Stromal cell of bone marrow (primary cell): Measurements from ENCODE around the gene HEXIM2.
A peak's percentile ranks its signal among the peaks of the same experiment; 100 is the strongest.

ENCODE experiments used
- DNase-seq: peaks from one replicate; pipeline ENCODE4 v3.0.0-alpha.2; 2012; ENCODE audit warnings: low read depth

HEXIM2 gene

DNA sequence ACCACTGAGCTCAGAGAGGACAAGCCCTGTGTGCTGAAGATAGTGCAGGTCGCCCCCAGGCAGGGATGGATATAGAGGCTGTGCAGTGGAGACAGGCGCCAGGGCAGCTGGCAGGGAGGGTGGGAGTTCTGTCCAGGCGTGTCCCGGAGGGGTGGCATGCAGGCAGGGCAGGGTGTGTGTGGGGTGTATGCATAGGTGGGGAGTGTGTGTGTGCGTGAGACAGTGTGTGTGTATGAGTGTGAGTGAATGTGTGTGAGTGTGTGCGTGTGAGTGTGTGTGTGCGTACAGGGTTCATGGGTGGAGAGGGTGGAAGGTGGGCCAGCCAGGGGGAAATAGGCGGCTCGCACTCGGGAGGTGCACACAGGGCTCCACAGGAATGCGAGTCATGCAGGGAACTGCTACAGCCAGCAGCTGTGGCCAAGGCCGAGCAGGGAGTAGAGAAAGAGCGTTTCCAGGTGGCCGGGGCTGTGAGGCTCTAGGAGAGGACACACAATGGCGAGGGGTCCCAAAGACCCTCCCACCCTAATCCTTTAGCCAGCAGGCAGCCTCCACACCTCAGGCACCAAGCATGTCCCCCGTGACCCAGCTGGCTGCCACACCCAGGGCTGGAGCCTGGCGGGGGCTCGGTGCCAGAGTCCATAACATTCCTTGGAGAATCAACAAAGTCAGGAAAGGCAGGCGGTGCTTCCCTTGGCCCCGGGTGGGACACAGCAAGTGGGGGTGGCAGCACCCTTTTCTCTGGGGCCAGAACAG is 34.0 kb upstream of the HEXIM2 start:
- no peak for DNase-seq

DNA sequence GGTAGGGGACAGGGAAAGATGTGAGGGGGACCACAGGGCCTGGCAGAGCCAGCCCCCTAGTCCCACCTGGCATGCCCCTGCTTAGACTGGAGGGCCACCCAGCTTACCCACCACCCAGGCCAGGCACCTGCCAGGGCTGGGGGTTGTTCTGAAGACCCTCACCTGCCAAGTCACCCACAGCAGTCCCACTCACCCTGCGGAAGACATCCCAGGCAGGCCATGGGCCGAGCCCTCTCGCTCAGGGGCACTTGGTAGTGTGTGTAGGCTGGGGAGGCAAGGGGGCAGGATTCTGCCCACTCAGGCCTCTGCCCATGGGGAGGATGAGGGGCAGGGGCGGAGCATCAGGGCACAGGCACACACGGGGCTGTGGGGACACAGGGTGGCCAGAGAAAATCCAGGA is 33.3 kb upstream of the HEXIM2 start:
- no peak for DNase-seq

DNA sequence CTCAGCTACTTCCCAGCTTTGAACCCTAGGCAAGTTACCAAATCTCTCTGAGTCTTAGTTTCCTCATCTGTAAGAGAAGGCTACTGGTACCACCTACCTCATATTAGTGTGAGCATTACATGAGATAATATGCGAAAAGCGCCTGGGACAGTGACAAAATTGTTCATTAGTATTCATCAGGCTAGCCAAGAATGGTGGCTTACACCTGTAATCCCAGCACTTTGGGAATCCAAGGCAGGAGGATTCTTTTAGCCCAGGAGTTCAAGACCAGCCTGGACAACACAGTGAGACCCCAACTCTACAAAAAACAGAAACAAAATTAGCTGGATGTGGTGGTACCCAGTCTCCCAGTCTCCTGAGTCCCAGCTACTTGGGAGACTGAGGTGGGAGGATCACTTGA is 32.7 kb upstream of the HEXIM2 start:
- no peak for DNase-seq

DNA sequence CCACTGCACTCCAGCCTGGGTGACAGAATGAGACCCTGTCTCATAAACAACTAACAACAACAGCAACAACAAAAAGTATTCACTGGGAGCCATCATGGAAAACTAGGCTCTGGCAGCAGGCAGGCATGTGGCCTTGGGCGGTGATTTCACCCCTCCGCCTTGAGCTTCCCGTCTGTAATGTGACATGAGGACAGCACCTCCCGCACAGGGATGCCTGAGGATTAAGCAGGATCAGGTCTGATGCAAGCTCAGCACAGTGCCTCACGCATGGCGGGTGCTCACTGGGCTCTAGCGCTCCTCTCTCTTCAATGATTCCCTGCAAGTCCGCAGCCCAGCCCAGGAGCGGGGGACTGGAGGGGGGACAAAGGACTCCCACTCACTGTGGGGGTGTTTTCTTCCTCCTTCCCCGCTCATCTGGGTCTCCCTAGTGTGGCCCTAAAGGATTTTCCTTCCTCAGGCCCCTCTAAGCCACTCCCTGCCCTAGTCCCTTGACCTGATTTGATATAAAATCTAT is 32.2 kb upstream of the HEXIM2 start:
- DNase-seq: no peak

DNA sequence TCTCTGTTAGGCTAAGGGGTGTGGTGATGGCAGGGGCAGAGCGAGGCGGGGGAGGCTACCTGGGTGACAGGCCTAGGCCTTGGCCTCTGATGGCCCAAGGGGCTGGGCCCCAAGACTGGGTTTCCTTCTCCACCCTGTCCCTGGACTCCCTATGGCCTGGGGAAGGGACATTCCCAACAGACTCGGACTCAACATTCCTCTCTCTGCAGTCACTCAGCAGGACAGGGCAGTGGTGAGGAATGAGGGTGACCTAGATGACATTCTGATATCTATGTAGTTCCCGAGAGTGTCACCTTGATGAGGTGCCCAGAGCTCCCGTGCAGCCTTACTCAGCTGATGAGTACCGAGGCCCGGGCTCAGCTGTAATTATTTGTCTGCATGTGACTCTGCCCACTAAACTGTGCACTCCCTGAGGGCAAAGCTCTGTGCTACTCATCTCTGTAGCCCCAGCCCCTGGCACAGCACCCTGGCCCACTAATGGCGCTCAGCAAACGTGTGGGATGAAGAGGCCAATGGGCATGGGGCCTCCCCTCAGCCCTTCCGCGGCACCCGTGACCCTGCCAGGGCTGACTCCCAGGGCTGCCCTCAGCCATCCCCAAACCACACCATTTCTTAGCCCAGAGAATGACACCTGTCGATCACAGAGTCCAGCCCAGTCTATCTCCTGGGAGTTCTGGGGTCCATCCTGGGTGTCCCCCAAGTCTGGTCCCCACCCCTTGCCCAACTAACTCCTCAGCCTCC is 31.6 kb upstream of the HEXIM2 start:
- DNase-seq: no peak

DNA sequence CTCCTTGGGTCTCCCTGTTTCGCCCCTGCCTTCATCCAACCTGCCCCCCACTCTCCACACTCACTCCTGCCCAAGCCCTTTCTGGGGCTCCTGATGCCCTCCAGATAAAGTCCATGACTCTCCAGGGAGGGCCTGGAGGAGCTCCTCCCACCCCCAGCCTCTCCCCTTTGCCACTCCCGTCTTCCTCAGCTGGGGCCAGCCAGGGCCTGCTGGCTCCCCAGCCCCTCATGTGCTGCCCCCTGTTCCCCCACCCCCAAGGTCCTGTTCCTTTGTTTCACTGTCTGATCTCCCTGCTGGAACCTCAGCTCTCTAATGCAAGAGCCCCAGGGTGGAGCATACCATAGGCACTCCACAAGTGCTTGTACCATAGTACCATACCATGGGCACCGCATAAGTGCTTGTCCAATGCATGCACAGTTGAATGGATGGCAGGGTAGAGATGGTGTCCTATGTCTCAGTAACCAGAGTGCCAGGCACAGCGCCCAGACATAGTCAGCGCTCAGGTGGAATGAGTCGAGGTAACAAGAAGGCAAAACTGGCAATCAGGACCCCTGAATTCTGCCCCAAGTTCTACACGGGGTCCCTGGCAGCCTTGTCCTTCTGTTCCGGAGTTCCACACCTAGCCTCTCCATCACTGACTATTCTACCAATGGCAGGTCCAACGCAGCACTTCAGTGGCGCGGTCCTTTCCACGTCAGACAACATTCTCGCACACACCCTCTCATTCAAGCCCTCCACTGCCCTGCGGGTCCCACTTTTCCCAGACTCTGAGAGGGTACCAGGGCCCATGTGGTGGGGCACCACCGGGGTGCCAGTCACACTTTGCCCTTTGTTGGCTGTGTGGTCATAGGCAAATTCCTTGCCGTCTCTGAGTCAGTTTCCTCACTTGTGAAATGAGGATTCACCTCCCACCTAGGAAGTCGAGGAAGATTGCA is 30.7 kb upstream of the HEXIM2 start:
- DNase-seq: no peak

DNA sequence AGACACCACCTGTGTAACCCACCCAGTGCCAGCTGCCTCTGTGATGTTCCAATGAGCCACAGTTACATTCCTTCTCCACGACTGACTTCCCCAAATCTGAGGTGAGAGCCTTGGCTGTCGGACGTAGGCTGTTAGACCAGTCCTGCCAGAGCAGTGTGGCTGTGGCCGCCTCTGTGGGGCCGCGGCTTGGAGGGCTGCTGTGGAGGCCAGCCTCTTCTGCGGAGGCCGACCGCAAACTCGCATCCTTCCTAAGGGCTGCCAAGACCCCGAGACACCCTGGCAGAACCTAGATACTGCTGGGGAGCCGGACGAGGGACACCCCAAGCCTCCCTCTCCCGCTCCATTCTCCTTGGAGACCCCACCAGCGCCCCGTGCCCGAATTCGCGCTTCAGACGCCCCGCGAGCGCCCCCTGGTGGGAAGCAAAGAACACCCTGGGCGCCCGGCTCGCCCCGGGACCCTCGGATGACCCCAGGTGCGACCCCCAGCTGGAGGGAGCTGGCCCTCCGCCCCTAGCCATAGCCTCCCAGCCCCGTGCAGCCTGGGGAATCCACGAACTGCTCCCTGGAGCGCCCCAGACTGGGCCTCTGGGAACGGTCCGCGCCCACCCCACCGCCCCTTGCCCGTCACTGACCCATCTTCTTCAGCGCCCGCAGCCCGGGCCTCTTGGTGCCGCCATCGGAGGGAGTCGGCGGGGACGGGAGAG is 29.9 kb upstream of the HEXIM2 start:
- no peak for DNase-seq

DNA sequence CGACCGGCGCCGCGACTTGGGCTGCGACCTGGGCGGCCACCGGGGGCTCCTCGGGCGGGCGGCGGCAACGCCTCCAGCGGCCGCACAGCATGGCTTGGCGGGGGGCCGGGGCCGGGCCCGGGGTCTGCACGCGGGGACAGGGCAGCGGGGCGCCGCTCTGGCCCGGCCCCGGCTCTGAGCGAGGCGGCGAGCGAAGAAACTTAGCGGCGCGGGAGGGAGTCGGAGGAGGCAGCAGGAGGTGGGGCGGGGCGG is 29.4 kb upstream of the HEXIM2 start, which contains the start of gene PLCD3:
TSS of gene PLCD3 (minus strand) at position 196 of the 252 bp plus-strand sequence. CDS start at position 91, 105 bp downstream.
- no peak for DNase-seq

DNA sequence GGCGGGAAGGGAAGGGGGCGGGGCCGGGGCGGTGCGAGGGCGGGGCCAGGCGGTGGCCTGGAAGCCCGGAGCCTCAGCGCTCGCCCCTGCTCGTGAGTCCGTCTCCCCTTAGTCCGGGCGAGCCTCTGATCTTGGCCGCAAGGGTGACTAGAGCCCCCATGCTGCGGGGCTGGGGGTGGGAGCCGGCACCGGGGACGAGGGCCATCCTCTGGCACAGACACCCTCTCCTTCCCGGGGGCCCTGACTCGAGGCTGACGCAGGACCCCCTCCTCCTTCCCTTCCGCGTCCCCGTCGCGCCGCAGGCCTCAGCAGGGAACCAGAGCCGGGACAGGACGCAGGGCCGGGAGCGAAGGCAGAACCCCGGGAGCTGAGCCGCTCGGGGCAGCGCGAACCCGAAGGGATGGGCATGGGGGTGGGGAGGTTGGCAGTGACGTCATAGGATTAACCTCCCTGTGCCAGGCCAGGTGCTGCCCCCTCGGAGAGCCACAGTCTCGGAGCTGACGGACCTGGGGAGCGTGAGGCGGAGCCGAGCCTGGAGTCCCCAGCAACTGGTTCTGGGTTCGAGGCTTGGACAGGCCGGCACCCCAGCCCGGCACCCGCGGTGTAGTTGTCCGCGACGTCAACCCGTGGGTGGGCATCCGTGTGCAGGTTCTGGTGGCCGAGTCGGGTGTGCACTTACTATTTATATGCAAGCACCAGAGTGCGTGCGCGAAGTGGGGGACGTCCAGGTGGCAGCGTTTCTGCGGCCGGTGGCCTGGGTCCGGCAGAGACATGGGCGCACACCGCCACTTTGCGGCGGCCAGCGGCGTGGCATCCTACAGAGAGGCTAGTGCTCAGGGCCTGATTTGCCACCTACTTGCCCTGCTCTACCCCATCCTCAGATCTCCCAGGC is 28.9 kb upstream of the HEXIM2 start:
- peak; percentile 48 for DNase-seq

DNA sequence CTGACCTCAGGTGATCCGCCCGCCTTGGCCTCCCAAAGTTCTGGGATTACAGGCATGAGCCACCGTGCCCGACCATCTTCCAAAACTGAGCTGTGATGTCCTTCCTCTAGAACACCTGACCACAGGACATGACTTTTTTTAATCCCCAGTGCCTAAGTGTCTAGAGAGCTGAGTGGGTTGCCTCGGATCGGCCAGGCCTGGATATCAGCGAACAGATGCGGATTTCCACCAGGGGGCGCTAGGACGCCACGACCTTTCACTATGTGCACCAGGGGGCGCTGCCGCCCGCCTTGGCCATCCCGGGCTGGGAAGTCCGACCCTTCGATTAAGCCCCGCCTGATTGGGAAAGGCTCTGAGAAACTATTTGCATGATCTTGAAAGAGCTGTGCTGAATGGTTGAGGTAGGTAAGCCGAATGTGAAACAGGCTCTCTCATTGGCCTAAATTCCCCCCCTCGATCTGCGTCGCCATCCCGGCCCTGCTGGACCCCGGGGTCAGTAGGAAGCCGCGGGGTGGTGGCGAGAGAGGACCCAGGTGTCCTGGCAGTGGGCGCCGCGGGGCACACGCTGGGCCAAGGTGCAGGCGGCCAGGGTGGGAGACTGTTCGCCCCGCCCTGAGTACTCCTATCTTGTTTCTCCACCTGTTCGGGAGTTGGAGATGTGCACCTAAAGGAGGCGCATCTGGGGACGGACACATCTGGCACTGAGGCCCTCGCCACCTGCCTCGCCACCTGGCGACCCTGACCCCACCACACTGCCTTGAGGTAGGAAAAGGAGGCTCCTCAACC is 26.3 kb upstream of the HEXIM2 start, which contains the start of gene ACBD4:
TSS of gene ACBD4 (plus strand) at position 496 of the 786 bp plus-strand sequence. CDS start 458 bp downstream, outside the sequence.
- peak; percentile 94 for DNase-seq

DNA sequence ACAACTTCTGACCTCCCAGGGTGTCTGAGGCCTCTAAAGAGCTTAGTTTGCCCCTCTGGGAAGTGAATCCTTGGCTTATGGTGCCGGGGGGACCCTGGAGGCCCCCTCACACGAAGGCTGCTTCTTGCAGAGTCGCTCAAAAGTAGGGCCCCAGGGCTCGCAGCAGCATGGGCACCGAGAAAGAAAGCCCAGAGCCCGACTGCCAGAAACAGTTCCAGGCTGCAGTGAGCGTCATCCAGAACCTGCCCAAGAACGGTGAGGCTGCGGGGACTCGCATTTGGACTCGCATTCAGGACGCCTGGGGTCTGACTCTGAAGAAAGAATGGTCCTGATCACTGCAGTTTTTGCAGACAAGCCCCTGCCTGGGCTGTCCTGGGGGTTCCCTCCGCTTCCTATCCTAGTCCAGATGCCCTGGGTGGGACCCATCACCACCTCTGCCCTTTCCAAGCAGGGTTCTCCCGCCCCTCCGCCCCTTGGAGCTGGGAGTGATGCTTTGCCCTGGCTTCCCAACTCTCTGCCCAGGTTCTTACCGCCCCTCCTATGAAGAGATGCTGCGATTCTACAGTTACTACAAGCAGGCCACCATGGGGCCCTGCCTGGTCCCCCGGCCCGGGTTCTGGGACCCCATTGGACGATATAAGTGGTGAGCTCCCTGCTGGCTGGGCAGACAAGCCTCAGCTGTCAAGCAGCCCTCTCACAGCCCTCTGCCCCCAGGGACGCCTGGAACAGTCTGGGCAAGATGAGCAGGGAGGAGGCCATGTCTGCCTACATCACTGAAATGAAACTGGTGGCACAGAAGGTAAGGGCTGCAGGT is 25.5 kb upstream of the HEXIM2 start:
- DNase-seq: no peak

DNA sequence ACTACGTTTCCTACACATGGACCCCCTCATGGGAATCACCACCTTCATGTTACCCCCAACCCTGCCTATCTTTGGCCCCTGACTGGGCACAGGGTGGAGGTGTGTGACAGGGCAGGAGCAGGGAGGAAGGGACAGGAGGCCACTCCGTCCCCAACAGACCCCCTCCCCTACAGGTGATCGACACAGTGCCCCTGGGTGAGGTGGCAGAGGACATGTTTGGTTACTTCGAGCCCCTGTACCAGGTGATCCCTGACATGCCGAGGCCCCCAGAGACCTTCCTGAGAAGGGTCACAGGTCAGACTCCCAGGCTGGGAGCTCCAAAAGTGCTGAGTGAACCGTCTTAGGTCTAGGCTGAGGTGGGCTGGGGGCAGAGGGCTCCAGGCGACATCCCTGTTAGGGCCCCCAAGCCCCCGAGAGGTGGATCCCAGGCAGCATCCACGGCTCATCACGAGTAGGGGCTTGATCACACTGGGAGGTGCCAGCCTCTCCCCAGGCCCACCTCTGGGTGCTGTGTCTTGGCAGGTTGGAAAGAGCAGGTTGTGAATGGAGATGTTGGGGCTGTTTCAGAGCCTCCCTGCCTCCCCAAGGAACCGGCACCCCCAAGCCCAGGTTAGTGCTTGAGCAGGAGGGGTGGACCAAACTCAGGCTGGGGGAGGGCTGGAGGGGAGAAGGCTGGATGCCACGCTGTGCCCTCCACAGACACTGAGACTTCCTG is 24.7 kb upstream of the HEXIM2 start:
- DNase-seq: no peak

DNA sequence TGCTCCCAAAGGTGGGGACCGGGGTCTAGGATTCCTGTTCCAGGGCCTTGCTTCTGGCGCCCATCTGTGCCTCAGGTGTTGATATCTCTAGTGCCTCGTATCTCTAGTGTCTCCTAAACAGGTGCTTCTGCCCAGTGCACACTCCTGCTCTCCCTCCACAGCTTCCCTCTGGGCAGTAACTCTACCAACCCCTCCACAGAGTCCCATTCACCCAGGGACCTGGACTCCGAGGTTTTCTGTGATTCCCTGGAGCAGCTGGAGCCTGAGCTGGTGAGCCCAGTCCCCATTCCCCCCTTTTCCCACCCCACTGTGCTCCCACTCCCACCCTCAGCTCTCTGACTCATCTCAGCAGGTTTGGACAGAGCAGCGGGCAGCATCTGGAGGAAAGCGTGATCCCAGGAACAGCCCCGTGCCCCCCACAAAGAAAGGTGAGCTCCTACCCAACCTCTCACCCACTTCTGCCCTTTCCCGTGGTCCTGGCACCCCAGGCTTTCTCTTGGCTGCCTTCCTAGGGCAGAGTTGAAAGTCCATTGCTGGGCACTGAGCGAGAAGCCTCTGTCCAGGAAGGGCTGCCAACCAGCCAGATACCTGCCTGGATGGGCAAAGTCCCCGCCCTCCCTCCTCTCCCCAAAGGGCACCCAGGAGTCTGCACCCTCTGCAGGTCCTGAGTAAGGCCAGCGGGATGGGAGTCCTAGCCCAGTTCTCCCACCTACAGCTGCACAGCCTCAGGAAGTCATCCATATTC is 23.9 kb upstream of the HEXIM2 start:
- DNase-seq: no peak

DNA sequence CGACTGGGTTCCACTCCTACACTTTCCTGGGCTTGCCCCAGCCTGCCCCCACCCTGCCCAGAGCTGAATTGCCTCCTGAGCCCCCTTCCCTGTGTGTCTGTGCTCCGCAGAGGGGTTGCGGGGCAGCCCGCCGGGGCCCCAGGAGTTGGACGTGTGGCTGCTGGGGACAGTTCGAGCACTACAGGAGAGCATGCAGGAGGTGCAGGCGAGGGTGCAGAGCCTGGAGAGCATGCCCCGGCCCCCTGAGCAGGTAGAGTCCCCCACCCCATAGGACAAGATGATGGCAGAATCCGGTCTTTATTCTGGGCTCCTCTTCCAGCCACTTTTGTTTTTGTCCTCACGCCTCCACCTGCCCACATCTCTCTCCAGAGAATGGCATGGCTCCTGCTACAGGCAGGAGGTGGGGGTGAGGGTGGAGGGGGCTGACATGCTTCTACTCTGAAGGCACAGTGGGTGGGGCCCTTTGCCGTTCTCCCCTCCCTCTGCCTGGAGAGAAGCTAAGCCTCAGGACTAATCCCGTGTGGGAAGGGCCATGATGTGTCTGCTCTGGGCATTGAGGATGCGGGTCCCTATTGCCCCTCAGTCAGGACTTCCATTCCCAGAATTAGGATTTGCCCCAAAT is 22.7 kb upstream of the HEXIM2 start:
- no peak for DNase-seq

DNA sequence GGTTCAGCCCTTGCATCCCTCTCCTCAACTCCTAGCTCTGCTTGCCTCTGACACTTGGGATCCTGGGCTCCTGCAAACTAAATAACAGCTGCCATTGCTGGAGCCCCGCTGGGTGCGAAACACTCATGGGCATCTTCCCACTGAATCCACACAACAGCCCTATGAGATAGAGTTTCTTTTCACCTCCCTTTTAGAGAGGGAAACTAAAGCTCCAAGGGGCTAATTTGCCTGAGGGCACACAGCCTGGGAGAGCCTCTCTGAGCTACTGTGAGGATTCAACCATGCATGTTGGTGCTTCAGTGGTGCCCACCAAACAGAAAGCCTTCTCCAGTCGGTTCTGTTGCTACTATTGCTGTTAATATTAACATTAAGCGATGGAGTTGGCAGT is 22.1 kb upstream of the HEXIM2 start:
- DNase-seq: no peak

DNA sequence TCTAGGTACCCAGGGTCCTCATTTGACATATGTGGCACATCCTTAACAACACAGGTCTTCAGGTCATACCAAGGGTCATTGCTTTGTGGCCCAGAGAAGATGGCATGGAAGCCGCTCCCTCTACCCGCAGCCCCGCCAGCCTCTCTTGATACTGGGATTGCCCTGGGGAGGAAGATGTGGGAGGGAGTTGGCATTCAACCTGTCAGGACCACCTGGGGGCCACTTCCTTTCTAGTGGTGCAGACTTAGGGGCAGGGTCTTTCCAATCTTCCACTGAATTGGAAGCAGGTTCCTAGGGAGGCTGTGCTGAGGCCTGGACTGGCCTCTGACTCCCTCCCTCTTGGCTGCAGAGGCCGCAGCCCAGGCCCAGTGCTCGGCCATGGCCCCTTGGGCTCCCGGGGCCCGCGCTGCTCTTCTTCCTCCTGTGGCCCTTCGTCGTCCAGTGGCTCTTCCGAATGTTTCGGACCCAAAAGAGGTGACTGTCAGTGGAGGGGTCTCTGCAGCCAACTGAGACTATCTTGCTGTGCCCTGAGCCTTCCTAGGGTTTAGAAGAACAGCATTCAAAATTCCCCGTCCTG is 18.5 kb upstream of the HEXIM2 start:
- no peak for DNase-seq

DNA sequence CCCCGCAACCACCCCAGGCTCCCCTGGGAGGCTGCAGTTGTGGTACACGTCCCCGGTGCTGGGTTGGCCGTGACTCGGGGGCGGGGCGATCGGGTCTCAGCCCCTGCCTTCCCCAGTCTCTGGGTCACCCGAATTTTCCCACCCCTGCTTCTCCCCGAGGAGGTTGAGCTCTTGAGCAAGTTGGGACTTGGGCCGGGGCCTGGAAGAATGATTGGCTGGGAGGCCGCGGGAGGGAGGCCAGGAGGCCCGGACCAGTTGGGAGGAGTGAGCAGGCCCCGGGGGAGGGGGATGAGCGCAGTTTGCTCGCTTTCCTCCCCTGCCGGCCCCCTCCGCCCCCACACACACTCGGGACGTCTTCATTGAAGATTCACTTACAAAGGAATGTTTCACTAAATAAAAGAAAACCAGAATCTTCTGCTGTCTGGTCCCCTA is 17.9 kb upstream of the HEXIM2 start:
- peak; percentile 76 for DNase-seq
